ENCODE data around the gene SREBF2.
"Not testable (repeated sequence)": the region's sequence is repeated elsewhere in the genome, so short reads cannot be mapped to it uniquely, and the experiment has no call there.

SREBF2 gene

DNA sequence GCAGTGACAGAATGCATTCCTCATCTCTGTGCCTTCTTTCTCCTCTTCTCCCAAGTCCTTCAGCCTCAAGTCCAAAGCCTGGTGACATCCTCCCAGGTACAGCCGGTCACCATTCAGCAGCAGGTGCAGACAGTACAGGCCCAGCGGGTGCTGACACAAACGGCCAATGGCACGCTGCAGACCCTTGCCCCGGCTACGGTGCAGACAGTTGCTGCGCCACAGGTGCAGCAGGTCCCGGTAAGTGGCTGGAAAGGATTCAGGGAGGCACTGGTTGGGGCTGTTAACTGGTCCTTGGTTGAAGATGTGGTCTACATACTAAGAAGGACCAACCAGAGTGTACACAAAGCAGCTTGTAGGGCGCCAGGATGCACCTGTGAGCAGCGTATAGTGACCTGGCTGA lies 35.7 kb downstream of the SREBF2 start:
- DNase-seq (ENCODE audit: insufficient read length, low spot score): no peak
- FAIRE-seq: no peak
- TF ChIP-seq, protein P1, sequence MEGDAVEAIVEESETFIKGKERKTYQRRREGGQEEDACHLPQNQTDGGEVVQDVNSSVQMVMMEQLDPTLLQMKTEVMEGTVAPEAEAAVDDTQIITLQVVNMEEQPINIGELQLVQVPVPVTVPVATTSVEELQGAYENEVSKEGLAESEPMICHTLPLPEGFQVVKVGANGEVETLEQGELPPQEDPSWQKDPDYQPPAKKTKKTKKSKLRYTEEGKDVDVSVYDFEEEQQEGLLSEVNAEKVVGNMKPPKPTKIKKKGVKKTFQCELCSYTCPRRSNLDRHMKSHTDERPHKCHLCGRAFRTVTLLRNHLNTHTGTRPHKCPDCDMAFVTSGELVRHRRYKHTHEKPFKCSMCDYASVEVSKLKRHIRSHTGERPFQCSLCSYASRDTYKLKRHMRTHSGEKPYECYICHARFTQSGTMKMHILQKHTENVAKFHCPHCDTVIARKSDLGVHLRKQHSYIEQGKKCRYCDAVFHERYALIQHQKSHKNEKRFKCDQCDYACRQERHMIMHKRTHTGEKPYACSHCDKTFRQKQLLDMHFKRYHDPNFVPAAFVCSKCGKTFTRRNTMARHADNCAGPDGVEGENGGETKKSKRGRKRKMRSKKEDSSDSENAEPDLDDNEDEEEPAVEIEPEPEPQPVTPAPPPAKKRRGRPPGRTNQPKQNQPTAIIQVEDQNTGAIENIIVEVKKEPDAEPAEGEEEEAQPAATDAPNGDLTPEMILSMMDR (IDR thresholded peaks at IDR 0.05; ENCODE audit: insufficient read depth, missing control alignments): no peak

DNA sequence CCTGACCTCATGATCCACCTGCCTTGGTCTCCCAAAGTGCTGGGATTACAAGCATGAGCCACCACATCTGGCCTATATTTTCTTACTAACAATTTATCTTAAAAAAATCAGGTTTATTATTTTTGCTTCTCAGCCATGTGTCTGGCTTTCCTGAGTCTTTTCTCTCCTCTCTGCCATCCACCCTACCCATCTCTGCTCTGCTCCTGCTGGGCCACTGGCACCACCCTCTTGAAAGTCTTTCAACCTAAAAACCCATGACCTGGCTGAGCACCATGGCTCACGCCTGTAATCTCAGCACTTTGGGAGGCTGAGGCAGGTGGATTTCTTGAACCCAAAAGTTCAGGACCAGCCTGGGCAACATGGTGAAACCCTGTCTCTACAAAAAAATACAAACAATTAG lies 37.2 kb downstream of the SREBF2 start:
- not testable (repeated sequence) for DNase-seq (ENCODE audit: insufficient read length, low spot score); FAIRE-seq

DNA sequence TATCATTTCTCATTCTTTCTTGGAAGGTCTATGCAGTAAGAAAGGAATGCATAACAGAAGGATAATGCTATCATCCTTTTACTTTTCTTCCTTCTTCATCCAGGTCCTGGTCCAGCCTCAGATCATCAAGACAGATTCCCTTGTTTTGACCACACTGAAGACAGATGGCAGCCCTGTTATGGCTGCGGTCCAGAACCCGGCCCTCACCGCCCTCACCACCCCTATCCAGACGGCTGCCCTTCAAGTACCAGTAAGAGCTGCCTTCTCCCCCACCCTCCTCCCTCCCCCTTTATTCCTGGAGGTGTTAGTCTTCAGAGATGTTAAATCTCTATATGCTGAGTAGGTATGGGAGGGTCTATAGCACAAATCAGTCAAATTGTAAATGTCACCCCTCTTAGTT lies 37.9 kb downstream of the SREBF2 start:
- TF ChIP-seq, protein P1 (IDR thresholded peaks at IDR 0.05; ENCODE audit: insufficient read depth, missing control alignments): no peak
- DNase-seq (ENCODE audit: insufficient read length, low spot score) (no peak), FAIRE-seq (no peak)

DNA sequence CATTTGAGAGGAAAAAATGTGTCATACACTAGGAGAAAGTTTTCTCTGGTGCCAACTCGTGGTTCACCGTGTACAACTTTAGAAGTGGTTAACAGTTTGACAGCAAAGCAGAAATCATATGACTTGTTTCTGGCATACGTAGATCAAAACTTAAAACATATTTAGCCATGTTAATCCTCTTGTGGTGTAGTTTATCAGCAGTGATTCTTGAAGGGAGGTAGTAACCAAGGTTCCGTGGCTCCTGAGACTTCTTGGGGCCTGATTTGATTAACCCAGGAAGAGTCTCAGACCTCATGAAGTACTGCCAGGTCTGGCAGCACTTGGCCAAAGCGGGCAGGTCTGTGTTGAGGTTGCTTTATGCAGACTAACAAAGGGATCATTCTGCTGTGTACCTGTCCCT lies 40.5 kb downstream of the SREBF2 start:
- FAIRE-seq (no peak), DNase-seq (ENCODE audit: insufficient read length, low spot score) (no peak)
- TF ChIP-seq, protein P1 (IDR thresholded peaks at IDR 0.05; ENCODE audit: insufficient read depth, missing control alignments): no peak

DNA sequence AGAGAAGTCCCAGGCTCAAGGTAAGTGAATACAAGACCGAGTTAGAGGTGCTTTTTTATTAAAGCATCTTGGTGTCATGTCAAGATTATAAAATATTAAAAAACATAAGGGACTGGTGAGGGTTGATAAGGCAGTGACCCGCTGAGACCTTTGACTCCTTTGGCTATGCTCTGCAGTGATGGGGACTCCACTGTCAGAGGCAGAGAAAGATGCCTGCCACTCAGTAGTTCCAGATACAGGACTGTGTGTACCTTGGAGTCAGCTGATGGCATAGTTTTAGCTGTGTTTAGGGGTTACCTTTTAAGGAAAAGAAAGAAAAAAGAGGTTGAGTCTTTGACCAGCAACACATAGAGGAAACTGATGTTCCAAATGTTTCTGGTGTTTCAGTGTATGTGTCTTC lies 41.2 kb downstream of the SREBF2 start:
- TF ChIP-seq, protein P1 (IDR thresholded peaks at IDR 0.05; ENCODE audit: insufficient read depth, missing control alignments): no peak
- FAIRE-seq (no peak), DNase-seq (ENCODE audit: insufficient read length, low spot score) (no peak)

DNA sequence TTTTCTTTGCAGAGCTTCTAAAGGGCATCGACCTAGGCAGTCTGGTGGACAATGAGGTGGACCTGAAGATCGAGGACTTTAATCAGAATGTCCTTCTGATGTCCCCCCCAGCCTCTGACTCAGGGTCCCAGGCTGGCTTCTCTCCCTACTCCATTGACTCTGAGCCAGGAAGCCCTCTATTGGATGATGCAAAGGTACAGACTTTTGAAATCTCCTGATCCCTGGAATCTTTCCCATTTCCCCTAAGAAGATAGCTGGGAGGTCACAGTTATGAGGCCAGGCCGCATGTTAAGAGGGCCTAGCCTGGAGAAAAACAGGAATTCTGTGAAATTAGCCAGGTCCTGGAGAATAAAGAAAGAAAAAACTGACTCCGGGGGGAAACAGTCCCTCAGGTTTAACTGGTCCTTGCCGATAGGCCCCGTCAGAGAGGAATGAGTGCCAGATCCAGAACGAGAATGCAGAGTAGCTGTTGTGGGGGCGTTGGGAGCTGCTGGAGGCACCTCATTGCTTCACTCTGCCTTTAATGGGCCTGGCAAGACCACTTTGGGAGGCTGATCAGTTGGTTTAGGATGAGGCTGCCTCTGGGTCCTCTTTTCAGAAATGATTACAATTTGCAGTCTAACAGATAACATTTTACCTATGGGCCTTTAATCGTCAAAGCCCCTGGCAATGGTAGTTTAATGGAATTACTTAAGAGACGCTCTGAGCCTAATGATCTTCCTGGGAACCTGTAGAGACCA lies 42.8 kb downstream of the SREBF2 start:
- FAIRE-seq (no peak), DNase-seq (ENCODE audit: insufficient read length, low spot score) (no peak)
- TF ChIP-seq, protein P1 (IDR thresholded peaks at IDR 0.05; ENCODE audit: insufficient read depth, missing control alignments): no peak

DNA sequence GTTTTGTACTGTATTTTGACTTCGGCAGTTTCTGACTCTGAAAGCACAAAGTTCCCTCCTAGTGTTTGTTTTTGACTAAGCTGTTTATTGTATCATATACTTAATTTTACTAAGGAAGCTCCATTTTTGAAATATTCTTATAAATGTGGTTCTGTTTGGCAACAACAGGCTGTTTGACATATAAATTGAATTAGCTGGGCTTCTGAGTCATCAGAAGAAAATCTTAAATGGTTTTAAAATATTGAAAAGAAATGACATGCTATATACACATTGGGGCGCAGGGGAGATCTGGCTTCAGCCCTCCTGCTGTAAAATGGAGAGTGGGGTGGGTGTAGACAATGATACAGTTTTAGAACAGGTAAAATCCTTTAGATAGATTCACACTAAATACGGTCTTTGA lies 43.4 kb downstream of the SREBF2 start:
- FAIRE-seq (no peak), DNase-seq (ENCODE audit: insufficient read length, low spot score) (no peak)
- TF ChIP-seq, protein P1 (IDR thresholded peaks at IDR 0.05; ENCODE audit: insufficient read depth, missing control alignments): no peak

Data from D721Med (cell line).